Epithelial cell of prostate (primary cell): ENCODE measurements around the gene UBC.
"Not testable (repeated sequence)": the region's sequence is repeated elsewhere in the genome, so short reads cannot be mapped to it uniquely, and the experiment has no call there.

Experiments used
- DNase-seq: peaks from one replicate; pipeline ENCODE4 v3.0.0-alpha.2; 2011; ENCODE audit warnings: low read depth, low spot score
- H3K27ac ChIP-seq: fragments of 450-650 bp; 2 replicates; pipeline ENCODE4 v1.5.1; 2017; ENCODE audit warnings: mild to moderate bottlenecking

Gene UBC

GRCh38 chr12:124916374-124917134 lies 2.1 kb upstream of the UBC start:
- DNase-seq: peak; percentile 91

DNA sequence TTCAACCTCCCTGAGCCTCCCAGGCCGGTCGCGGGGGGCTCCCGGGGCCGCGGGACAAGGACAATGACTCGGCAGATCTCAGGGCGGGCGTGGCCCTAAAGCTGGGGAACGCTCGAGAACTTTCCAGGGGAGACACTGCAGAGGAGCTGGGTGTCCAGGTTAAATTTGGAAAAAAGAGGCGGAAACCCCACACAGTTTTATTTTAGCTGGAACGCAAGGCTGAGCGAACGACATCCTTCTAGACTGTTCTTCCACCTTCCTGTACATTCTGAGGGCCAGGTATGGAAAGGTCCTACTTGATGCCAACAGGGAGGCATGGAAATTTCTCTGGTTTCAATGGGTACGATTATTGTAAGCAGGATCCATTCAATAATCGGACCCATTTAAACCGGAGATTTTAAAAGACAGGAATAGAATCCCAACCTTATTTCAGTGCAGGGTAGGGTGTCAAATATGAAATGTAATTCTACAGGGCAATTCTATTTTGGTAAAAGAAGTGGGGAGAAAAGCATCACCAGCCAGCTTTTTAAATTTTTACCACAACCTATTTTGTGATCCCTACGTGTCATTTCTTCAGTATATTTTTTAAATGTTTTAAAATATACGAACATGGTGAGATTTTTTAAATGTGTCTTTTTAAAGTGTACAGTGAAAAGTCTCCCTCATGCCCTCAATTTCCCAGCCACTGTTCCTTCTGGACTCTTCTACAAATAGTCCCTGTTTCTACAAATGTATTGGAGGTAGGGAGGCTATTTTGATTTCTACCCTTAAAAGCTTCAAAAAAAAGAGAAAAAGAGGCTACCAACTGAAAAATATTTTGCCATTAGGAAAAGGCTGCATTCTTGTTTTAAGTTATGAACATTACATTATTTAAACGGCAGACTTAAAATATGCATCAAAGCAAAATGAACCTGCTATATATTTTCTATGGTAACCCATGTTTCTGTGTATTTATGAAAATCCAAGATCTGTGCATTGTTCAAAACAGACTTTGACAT lies 1.1 kb upstream of the UBC start:
- no peak for DNase-seq

More at GRCh38 chr12:124916374-124917134, 2.1 kb upstream of the UBC start:
- H3K27ac ChIP-seq: peak overlapping the region; percentile 99

GRCh38 chr12:124913474-124914391 lies 717 bp downstream of the UBC start:
- peak overlapping the region; percentile 99 for H3K27ac ChIP-seq
- no peak for DNase-seq

More for the DNA sequence above, 1.1 kb upstream of the UBC start:
- H3K27ac ChIP-seq: peak overlapping the region; percentile 99

GRCh38 chr12:124912529-124913287 lies 1.7 kb downstream of the UBC start:
- not testable (repeated sequence) for DNase-seq
- peak overlapping the region; percentile 99 for H3K27ac ChIP-seq

DNA sequence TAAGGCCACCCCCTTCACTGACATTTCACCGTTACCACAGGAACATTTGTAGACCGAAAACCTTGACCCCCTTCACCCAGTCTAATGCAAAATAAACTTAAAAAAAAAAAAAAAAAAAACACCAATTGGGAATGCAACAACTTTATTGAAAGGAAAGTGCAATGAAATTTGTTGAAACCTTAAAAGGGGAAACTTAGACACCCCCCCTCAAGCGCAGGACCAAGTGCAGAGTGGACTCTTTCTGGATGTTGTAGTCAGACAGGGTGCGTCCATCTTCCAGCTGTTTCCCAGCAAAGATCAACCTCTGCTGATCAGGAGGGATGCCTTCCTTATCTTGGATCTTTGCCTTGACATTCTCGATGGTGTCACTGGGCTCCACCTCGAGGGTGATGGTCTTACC lies 2.9 kb downstream of the UBC start:
- DNase-seq: not testable (repeated sequence)

DNA sequence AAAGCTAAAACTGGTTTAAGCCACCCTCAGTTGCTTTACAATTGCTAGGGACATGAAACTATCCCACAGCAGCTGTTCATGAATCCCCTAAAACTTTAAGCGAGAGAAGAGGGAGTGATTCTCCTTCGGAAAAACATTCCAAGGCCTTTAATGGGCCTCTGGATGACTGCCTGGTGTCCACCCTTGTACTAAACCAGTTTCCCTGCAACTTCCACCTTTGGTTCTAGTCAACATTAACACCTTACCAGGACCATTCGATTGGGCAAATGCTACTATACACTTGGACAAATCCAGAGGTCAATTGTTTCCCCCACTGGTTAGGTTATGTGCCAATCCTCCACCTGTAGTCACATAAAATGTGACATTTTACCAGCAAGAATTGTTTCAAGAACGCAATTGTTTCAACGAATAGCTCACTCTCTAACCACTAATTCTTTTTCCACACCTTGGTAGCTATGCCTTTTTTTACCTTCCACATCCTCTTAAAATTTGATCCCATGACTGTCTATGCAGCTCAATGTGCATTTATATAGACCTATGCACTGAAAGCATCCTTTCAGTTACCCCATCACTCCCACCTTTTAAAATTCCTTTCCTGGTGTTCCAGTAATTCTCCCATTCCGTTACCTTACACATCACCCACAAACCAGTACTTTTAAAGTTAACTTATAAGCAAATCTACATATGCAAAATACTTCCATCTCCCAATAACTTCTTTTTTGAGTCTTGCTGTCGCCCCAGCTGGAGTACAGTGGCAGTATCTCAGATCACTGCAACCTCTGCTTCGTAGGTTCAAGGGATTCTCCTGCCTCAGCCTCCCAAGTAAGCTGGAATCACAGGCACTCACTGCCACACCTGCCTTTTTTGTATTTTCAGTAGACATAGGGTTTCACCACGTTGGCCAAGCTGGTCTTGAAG lies 3.6 kb downstream of the UBC start:
- no peak for DNase-seq
- H3K27ac ChIP-seq: peak overlapping the region; percentile 67

More for the DNA sequence above, 2.9 kb downstream of the UBC start:
- peak overlapping the region; percentile 67 for H3K27ac ChIP-seq

DNA sequence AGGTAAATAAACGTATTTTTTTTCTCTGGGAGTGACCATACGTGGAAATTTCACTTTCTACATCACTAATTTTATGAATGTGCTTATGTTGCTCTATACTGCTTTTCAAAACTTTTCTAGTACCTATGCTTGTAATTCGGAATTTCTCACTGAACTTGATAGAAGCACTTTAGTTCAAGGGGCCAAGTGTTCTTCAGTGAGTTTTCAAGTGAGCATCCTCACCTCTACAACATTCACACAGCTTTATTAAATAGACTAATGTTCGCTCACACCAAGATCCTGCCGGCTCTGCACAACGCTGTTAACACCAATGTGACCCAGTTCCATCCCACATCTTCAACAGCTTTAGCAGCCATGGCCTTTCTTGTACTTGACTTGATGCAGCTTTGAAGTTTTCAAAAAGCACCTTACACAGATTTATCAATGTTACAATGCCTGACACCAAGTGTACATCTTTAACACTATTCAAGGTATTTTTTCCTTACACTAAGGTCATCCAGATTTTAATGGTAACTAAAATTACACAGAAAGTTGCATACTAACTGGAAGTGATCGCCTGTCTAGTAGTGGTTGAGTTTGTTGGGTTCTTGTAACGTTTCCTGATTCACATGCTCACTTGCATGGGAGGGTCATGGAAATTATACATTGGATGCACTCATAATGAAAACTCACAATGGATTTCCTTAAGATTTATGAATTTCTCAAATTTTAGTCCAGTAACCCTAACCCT lies 4.5 kb downstream of the UBC start:
- no peak for DNase-seq
- H3K27ac ChIP-seq: peak overlapping the region; percentile 67

DNA sequence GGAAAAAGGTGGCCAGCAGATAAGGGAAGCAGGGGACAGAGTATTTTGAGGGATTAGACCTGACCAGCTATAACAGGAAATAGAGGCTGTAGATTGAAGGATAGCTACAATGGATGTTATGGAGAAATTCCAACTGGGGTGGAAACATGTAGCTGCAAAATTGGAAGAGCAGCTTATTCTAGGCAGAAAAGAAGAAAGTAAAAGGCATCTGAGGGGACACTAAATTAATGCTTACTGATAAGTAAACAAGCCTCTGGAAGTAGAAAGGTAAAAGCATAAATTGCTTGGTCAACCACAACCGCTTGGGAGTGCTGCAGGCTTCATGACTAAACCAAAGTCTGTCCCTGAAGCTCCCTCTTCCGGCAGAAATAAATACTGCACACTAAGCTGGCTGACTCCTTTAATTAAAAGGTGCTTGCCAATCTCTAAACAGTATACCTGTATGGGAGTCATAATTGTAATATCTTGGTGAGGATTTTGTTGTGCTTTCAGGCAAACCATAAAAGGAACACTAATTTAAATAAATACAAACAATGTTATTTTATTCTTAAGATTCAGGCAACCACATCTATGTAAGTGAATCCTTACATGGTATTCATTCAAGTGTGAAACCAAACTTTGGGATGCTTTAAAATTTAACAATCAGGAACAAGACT lies 7.7 kb downstream of the UBC start:
- H3K27ac ChIP-seq: peak overlapping the region; percentile 22
- peak; percentile 76 for DNase-seq

GRCh38 chr12:124904306-124905098 lies 9.9 kb downstream of the UBC start:
- DNase-seq: no peak
- peak overlapping the region; percentile 56 for H3K27ac ChIP-seq

DNA sequence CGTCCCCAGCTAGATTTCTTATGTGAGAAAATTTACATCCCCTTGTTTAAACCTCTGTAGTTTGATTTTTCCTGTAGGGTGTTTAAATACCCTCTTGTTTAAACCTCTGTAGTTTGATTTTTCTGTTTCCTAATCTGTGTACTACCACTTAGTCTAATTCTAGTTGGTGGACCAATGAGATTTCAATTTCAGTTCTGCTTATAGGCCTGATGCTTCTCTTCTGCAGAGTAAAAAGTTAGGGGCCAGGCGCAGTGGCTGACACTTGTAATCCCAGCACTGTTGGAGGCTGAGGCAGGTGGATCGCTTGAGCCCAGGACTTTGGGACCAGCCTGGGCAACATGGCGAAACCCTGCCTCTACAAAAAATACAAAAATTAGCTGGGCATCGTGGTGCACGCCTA lies 11.5 kb downstream of the UBC start:
- H3K27ac ChIP-seq: no peak overlapping the region
- no peak for DNase-seq

GRCh38 chr12:124901003-124901402 lies 13.4 kb downstream of the UBC start:
- H3K27ac ChIP-seq: no peak overlapping the region
- DNase-seq: no peak

DNA sequence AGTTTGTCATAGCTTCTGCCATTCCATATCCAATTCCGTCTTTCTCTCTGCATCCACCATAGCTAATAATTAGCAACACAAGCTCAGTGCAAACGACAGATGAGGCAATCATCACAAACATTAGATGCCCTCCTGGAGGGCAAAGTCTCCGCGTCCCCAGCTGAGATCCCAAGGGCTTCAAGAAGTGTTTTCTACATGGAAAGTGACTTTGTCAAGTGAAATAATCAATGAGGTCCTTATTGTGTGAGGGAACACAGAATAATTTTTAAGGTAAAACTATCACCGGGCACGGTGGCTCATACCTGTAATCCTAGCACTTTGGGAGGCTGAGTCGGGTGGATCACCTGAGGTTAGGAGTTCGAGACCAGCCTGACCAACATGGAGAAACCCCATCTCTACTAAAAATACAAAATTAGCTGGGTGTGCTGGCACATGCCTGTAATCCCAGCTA lies 14.1 kb downstream of the UBC start:
- DNase-seq, H3K27ac ChIP-seq: not testable (repeated sequence)

DNA sequence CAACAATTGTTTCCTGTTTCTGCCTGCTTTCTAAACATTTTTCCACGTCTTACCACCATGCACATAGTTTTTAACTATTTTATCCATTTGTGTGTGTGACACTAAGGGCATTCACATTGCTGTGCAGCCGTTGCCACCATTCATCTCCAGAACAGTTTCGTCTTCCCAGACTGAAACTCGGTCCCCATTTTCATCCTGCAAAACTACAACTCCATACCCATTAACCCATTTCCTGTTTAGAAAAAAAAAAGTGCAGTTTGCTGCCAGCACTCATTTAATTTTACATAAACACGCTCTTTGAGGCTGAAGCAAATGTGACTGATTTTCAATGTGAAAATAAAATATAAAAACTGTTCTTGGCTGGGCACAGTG lies 15.5 kb downstream of the UBC start:
- H3K27ac ChIP-seq: no peak overlapping the region
- DNase-seq: no peak

DNA sequence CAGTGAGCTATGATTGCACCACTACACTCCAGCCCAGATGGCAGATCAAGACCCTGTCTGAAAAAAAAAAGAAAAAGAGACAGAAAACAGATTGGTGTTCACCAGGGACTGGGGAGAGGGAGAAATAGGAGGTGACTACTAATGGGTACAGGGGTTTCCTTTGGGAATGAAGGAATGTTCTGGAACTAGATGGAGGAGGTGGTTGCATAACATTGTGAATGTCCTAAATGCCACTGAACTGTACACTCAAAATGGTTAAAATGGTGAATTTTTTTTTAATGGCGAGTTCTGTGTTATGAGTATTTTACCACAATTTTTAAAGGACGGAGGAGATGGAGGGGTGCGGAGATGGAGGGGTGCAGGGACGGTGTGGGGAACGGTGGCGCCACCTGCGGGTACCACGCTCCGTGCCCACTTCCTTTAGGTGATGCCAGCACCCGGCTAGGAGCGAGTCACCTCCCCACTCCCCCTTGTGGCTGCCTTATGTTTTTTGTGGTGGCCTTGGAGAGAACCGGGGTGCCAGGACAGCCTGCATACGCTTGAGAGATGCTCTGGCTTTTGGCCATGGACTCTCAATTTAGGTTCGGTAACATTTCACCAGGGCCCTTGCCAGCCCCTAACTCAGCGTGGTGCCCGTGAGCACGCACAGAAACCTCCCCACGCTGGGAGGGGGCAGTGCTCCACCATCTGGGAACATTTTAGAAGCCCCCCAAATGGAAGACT lies 16.1 kb downstream of the UBC start:
- H3K27ac ChIP-seq: no peak overlapping the region
- DNase-seq: no peak

- H3K27ac ChIP-seq: no peak overlapping the region
- DNase-seq: no peak
Observed at GRCh38 chr12:124896461-124896860, 18.0 kb downstream of the UBC start.
